ENCODE data around the gene GALNS. TPM values are rescaled to one million over a fixed set of nuclear protein-coding genes. Genes with fewer than 3 reads are reported as not detected.

GALNS gene
- total RNA-seq, 1 donor from 2014 or later: 15.5 TPM

GRCh38 chr16:88856122-88856827 is 472 bp downstream of the GALNS start:
- no peak for TF ChIP-seq CTCF (IDR thresholded peaks at IDR 0.05; ENCODE audit: borderline replicate concordance)
- intact Hi-C loops (cut with micrococcal nuclease): no loop called here
- DNase-seq: no peak
- H3K9me3 ChIP-seq (replicated peaks): no peaks in the 10 kb centered on the region
- H3K4me3 ChIP-seq: peak overlapping the region; percentile 98
- H3K27me3 ChIP-seq (ENCODE audit: low read depth): no peaks in the 10 kb centered on the region
- peaks cover 32% of the 10 kb centered on the region for H3K4me1 ChIP-seq
- H3K36me3 ChIP-seq: peaks cover 21% of the 10 kb centered on the region
- H3K27ac ChIP-seq (replicated peaks): peak overlapping the region; percentile 92

GRCh38 chr16:88855736-88856121 is 1.0 kb downstream of the GALNS start:
- no peak for TF ChIP-seq CTCF (IDR thresholded peaks at IDR 0.05; ENCODE audit: borderline replicate concordance)
- peak overlapping the region; percentile 92 for H3K27ac ChIP-seq (replicated peaks)
- H3K9me3 ChIP-seq (replicated peaks): no peaks in the 10 kb centered on the region
- peak overlapping the region; percentile 98 for H3K4me3 ChIP-seq
- no peaks in the 10 kb centered on the region for H3K27me3 ChIP-seq (ENCODE audit: low read depth)
- intact Hi-C loops (cut with micrococcal nuclease): no loop called here
- no peak for DNase-seq
- H3K4me1 ChIP-seq: peaks cover 32% of the 10 kb centered on the region
- H3K36me3 ChIP-seq: peaks cover 21% of the 10 kb centered on the region

- Histone ChIP-seq H3K36me3 (peaks cover 19% of the 10 kb centered on the region), H3K27me3 (ENCODE audit: low read depth) (no peaks in the 10 kb centered on the region), H3K9me3 (replicated peaks) (no peaks in the 10 kb centered on the region), H3K4me3 (no peak overlapping the region), H3K27ac (replicated peaks) (no peak overlapping the region), H3K4me1 (peaks cover 32% of the 10 kb centered on the region)
- DNase-seq: no peak
- intact Hi-C loops (cut with micrococcal nuclease): no loop called here
- TF ChIP-seq CTCF (IDR thresholded peaks at IDR 0.05; ENCODE audit: borderline replicate concordance): no peak
These were observed 1.6 kb downstream of the GALNS start for GRCh38 chr16:88855176-88855575.

GRCh38 chr16:88854306-88855111 is 2.2 kb downstream of the GALNS start:
- intact Hi-C loops (cut with micrococcal nuclease): no loop called here
- H3K4me1 ChIP-seq: peaks cover 32% of the 10 kb centered on the region
- H3K4me3 ChIP-seq: no peak overlapping the region
- no peak for DNase-seq
- no peak overlapping the region for H3K27ac ChIP-seq (replicated peaks)
- no peak for TF ChIP-seq CTCF (IDR thresholded peaks at IDR 0.05; ENCODE audit: borderline replicate concordance)
- H3K9me3 ChIP-seq (replicated peaks): no peaks in the 10 kb centered on the region
- H3K36me3 ChIP-seq: peaks cover 18% of the 10 kb centered on the region
- no peaks in the 10 kb centered on the region for H3K27me3 ChIP-seq (ENCODE audit: low read depth)

GRCh38 chr16:88853325-88853941 is 3.3 kb downstream of the GALNS start:
- DNase-seq: no peak
- TF ChIP-seq CTCF (IDR thresholded peaks at IDR 0.05; ENCODE audit: borderline replicate concordance): no peak
- Histone ChIP-seq H3K4me3 (no peak overlapping the region), H3K4me1 (peaks cover 28% of the 10 kb centered on the region), H3K36me3 (peaks cover 15% of the 10 kb centered on the region), H3K9me3 (replicated peaks) (no peaks in the 10 kb centered on the region), H3K27ac (replicated peaks) (no peak overlapping the region), H3K27me3 (ENCODE audit: low read depth) (no peaks in the 10 kb centered on the region)
- intact Hi-C loops (cut with micrococcal nuclease): no loop called here

Data from left ventricle myocardium inferior (tissue), 1 donor.